WERI-Rb-1 (cell line): Measurements from ENCODE around the gene OSBPL10.

Experiments used
- DNase-seq: peaks from one replicate; pipeline ENCODE4 v3.0.0-alpha.2; 2020
- H3K27ac ChIP-seq: fragments of 250-450 bp; sonication (Bioruptor Pico); 2 replicates; pipeline ENCODE4 v1.5.1; 2020; ENCODE audit warnings: mild to moderate bottlenecking, moderate library complexity
- H3K27me3 ChIP-seq: fragments of 250-450 bp; sonication (Bioruptor Pico); 2 replicates; pipeline ENCODE4 v1.5.1; 2021; ENCODE audit warnings: mild to moderate bottlenecking, low read depth, moderate library complexity; ENCODE audit not compliant: insufficient read depth, severe bottlenecking
- H3K36me3 ChIP-seq: fragments of 250-450 bp; sonication (Bioruptor Pico); 2 replicates; pipeline ENCODE4 v1.5.1; 2020; ENCODE audit warnings: mild to moderate bottlenecking, moderate library complexity
- H3K4me3 ChIP-seq: 2 replicates; pipeline ENCODE4 v1.5.1; 2011; ENCODE audit warnings: low read depth, mild to moderate bottlenecking, control low read depth, low read length
- H3K9me3 ChIP-seq: fragments of 250-450 bp; sonication (Bioruptor Pico); 2 replicates; pipeline ENCODE4 v1.5.1; 2021; ENCODE audit warnings: mild to moderate bottlenecking, moderate library complexity; ENCODE audit not compliant: severe bottlenecking
- CTCF ChIP-seq: IDR thresholded peaks from 2 replicates; pipeline ENCODE4 v1.5.1; 2011; ENCODE audit warnings: low read depth, mild to moderate bottlenecking, control low read depth, inconsistent platforms, low read length

The OSBPL10 gene

GRCh38 chr3:31919528-31919927 lies 61.5 kb downstream of the OSBPL10 start:
- no peak for TF ChIP-seq CTCF
- DNase-seq = no peak
- Histone ChIP-seq H3K4me3 (no peak overlapping the region), H3K27me3 (no peaks in the 10 kb centered on the region), H3K9me3 (peaks cover 3% of the 10 kb centered on the region), H3K27ac (no peak overlapping the region), H3K36me3 (no peaks in the 10 kb centered on the region)

GRCh38 chr3:31918179-31919150 lies 62.6 kb downstream of the OSBPL10 start:
- Histone ChIP-seq H3K27me3 (no peaks in the 10 kb centered on the region), H3K27ac (no peak overlapping the region), H3K4me3 (no peak overlapping the region), H3K9me3 (peaks cover 3% of the 10 kb centered on the region), H3K36me3 (no peaks in the 10 kb centered on the region)
- TF ChIP-seq CTCF = no peak
- DNase-seq = no peak

DNA sequence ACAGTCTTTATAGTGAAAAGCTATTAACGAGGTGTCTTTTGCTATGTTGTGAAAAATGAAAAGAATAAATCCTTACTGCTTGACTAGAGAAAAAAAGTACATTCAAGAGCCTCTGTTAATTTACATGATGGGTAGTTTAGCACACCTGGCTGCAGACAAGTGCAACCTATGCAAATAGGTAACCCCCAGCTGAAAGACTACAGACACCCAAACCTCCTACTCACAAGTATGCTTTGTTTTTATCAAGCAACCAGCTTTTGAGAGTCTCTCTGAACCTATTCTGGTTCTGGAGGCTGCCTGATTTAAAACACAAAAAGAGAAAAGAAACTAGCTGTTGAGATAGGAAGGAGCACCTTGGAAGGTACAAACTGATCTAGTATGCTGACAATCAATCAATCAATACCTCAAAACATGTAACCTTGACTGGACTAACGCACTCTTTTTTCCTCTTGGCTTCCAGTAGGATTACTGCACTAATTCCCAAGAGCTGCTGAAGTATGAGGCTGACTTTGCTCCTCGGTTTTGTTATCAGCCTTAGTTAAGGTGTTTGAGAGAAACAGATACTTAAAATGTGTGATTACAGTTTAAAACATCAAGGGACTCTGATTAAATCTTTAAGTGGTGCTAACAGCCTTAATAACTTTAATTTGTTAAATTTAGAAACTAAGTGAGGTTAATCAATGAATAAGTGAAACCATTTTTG lies 63.6 kb downstream of the OSBPL10 start:
- Histone ChIP-seq H3K27ac (no peak overlapping the region), H3K4me3 (no peak overlapping the region), H3K9me3 (peaks cover 3% of the 10 kb centered on the region), H3K36me3 (no peaks in the 10 kb centered on the region), H3K27me3 (no peaks in the 10 kb centered on the region)
- no peak for DNase-seq
- no peak for TF ChIP-seq CTCF

DNA sequence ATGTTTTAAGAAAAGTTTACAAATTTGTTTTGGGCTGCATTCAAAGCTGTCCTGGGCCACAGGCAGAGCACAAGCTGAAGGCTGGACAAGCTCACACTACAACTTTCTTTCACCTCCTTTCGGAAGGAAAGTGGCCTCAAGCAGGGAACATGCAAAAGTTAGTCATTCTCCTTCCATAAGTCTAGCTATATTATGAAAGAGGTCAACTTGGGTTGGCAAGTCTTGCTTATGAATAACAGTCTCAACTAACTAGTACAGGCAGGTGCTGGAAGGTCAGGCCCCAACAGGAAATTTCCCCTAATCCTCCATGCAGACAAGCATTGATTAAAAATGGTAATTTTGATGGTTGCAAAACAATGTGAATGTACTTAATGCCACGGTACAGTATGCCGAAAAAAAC lies 69.4 kb downstream of the OSBPL10 start:
- Histone ChIP-seq H3K27me3 (no peaks in the 10 kb centered on the region), H3K9me3 (no peaks in the 10 kb centered on the region), H3K27ac (no peak overlapping the region), H3K4me3 (no peak overlapping the region), H3K36me3 (no peaks in the 10 kb centered on the region)
- TF ChIP-seq CTCF = no peak
- no peak for DNase-seq

DNA sequence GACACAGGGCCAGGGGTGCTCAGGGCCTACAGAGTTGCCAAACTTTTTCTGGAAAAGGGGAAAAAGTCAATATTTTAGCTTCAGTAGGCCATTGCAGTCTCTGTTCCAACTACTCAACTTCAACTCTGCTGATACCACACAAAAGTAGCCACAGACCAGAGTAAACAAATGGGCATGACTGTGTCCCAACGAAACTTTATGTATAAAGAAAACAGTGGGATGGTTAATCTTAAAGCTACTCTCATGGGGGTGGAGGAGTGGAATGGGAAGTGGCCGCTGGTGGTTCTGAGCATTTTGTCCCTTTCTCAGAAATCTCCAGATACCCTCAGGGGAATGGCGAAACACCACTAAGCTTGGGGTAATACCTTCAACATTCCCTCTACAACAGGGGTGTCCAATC lies 69.9 kb downstream of the OSBPL10 start:
- DNase-seq = no peak
- H3K36me3 ChIP-seq = no peaks in the 10 kb centered on the region
- H3K9me3 ChIP-seq = no peaks in the 10 kb centered on the region

More for the DNA sequence above, 69.9 kb downstream of the OSBPL10 start:
- no peak for TF ChIP-seq CTCF
- Histone ChIP-seq H3K27ac (no peak overlapping the region), H3K27me3 (no peaks in the 10 kb centered on the region), H3K4me3 (no peak overlapping the region)
